Posterior vena cava (tissue), 2 donors: ENCODE results near the gene ELMO2. TPM values are rescaled to one million over a fixed set of nuclear protein-coding genes. Genes with fewer than 3 reads are reported as not detected.
"Not testable (repeated sequence)": the region's sequence is repeated elsewhere in the genome, so short reads cannot be mapped to it uniquely, and the experiment has no call there.

Source experiments
- DNase-seq: peaks from one replicate; pipeline ENCODE4 v3.0.0-alpha.2; 2020; ENCODE audit warnings: low spot score
- intact Hi-C, 2 donors: fragments of 100-400 bp; cut with DNase I; formaldehyde crosslinking; loops; one replicate each; pipeline versions ENCODE4 v1.14.1 to v1.14.2; 2022 to 2023
- total RNA-seq, 2 donors: library from RNA; stranded (reverse); fragmentation: NEBNext Ultra II Directional; extraction: Animal tissue kit (Norgen Biotek cat#: 25700); gene quantifications; one replicate each; pipeline ENCODE4 v1.2.1, GENCODE V29; 2021
- donor health status: DM: yes; HTN: yes; CAD: no.
- donor health status: DM: yes; HTN: yes; CAD: no.

ELMO2 gene
- total RNA-seq, 2 donors from 2014 or later = 43.6 to 48.9 TPM

DNA sequence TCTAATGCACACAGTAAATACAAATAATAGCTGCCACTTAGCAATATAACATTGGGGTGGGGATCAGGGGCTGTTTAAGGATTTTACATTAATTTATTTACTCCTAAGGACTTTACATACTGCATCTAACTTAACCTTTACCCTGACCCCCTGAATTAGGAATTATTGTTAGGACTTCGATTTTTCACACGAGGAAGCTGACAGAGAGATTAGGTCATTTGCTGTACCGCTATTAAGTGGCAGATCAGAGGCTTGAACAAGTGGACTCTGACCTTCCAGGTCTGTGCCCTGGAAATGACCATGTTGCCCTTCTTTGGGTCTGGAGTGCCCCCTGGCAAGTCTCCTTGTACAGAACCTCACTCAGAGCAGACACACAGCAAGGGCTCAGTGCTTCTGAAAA is 5.2 kb upstream of the ELMO2 start:
- intact Hi-C loops = no loop called here
- DNase-seq = no peak

DNA sequence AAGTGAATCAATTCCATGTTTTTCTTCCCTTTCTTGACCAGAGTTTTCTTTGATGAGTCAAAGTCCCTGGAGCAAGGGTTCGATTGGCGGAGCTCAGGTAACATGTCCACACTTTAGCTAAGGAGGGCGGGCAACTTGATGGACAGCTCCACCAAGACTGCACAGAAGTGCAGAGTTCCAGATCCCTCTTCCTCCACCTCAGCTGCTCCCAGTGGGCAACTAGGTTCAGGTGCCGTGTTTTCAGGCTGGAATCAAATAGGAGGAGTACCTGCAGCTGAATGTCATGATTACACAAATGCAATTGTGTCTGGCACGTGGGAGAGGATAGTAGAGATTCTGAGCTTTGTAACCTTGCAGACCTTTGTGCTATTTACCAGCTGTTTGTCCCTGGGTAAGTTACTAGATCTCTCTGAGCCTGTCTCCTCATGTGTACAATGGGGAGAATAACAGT is 1.9 kb upstream of the ELMO2 start:
- no peak for DNase-seq
- intact Hi-C loops = no loop called here

DNA sequence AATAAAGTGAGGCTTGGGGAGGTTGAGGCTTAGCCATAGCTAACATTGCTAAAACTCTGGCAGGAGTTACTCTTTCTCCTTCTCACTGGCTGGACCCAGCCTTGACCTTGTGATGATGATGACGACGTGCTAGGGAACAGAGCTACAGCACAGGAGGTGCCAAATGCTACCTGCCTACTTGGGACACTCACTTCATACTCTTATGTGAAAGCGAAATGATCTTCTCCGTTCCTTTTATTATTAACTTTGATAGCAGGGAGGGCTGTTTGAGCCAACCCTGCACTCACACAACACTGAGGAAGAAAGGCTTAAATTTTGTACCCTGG is 1.2 kb upstream of the ELMO2 start:
- intact Hi-C loops = no loop called here
- DNase-seq = no peak

DNA sequence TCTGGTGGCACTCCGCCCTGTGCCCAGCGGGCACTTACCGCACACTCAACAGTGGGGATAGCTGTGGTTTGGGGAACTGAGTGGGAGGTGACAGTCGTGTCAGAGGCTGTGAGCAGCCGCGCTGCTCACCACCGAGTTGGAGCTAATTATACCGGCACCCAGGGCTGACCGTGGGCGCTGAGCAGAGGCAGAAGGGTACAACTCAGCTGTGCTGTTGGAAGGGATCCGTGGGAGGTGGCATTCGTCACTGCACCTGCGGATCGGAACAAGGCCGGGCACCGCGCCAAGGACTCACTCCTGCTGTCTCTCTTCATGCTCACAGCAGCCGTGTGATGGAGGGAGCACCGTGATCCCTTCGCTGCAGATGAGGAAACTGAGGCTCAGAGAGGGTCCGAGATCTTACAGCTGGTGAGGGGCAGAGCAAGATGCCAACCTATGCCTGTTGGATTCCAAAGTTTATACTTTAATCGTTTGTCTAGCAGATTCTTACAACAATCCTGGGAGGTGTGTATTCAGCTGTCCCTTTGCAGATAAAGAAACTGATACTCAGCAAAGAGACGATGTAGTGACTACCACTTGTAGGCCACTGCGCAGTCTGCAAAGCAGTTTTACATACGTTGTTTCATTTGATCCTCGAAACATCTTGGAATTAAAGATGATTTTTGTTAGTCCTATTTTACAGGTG is 713 bp upstream of the ELMO2 start:
- intact Hi-C loops = no loop called here
- DNase-seq = peak; percentile 89

DNA sequence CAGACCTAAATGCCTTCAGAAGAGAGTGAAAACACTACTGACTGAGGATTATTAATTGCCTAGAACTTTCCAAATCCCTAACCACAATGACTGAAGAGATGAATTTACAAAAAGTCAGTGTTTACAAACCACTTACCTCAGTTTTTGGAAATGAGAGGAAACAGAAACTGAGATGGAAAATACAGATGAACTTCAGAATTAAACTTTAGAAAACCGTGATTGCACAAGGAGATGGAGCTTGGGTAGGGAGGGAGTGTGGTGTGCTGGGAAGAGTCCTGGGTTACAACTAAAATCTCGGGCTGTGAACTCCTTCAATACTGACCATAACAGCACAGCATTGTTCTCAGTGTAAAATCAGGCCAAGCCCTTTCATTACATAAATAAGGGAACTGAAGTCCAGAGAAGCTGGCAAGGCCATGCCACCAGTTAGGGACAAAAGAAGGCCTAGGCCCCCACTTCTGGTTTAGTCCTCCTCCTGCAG is 4.0 kb downstream of the ELMO2 start:
- intact Hi-C loops = no loop called here
- DNase-seq = no peak

DNA sequence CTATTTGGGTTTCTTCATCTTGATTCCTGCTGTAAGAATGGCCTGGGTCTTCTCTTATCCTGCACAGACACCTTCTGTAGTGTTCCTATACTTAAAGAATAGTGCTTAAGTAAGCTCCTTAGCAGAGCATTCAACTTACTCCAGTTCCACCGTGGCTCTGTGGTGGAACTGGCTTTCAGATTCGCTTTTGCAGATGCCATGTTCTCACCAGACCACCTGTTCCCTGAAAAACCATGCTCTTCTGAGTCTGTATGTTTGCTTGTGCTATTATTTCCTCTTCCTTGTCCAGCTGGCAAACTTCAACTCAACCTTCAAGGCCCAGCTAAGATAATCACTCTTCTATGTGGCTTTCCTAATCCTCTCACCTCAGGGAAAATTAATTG is 4.9 kb downstream of the ELMO2 start:
- no peak for DNase-seq
- intact Hi-C loops = no loop called here

DNA sequence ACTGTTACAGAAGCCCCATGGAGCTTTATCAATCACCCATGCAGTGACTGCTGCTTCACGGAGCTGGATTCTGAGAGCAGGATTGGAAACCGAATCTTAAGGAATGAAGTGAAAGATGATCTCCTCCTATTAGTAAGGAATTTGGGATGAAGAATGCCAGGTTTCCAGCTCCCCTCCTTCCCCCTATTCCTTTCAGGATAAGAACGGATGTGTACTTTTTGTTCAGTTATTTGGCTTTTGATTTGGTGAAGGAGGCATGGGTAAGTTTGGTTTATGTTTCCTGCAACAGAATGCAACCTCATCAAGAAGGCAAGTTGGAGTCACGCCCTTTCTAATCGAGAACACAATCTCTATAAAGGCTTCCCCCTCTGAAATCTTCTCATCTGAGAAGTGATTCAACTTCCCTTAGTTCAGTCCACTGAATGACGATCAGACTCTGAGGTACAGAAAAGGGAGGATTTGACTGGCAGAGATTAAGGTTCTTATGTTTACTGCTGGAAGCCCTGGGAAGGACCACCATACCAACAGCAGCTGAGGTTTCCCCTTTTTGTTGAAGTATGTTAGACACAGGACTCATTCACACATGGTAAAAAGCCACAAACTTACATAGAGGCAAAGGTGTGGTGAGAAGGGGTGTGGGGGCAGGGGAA is 5.5 kb downstream of the ELMO2 start:
- intact Hi-C loops = no loop called here
- no peak for DNase-seq

DNA sequence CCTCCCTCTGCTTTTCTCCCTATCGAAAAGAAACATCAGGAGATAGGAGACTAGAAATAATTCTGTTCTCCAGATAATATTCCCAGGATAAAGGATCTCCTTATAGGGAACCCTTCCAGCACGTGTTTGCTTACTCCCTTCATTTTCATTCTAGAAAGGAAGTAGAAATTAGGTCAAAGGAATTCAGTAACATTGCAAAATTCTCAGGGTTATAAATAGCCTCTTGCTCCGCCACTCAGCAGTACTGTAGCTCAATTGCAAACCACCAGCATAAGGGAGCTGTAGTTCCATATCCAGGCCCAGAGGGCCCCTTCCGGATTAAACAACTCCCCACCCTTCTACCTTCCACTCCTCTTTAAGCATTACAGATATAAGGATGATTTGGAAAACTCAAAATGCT is 6.2 kb downstream of the ELMO2 start:
- DNase-seq = no peak
- intact Hi-C loops = no loop called here

DNA sequence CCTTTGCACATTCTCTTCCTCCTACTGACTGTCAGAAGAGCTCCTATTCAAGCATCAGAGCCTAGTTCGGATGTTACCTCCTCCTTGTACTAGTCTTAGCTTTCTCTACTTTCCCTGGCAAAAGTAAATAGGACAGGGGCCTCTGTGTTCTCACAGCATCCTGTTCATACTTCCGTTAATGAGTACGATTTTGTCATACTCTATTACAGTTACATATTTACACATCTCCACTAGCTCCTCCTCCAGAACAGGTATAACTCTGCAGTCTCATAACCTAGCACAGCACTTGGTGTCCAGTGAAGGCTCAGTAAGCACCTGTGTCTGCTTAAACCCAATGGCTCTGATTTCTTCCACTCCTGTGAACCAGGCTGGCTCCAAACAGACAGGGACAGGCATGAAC is 7.0 kb downstream of the ELMO2 start:
- DNase-seq = no peak
- intact Hi-C loops = loop anchor here in 1 of 2 donors (10.0 kb wide), 1 partner anchor 1375 kb away; no protein-coding TSS in a partner anchor

DNA sequence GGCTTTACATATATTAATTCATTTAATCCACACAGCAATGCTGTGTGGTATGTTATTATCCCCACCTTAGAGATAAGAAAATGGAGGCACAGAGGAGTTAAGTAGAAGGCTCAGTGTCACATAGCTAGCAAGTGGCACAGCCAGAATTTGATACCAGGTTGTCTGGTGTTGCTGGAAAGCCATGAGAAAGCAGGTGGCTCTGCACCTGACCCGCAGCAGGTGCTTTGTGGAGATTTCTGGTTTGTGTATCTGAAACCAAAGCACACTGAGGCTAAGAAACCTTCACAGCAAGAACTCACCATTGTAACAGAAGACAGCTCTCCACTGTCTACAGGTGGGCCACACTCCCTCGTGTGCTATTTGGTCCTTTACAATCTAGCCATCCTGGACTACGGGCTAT is 7.5 kb downstream of the ELMO2 start:
- intact Hi-C loops = loop anchor here in 1 of 2 donors (10.0 kb wide), 1 partner anchor 1376 kb away; no protein-coding TSS in a partner anchor
- DNase-seq = no peak

DNA sequence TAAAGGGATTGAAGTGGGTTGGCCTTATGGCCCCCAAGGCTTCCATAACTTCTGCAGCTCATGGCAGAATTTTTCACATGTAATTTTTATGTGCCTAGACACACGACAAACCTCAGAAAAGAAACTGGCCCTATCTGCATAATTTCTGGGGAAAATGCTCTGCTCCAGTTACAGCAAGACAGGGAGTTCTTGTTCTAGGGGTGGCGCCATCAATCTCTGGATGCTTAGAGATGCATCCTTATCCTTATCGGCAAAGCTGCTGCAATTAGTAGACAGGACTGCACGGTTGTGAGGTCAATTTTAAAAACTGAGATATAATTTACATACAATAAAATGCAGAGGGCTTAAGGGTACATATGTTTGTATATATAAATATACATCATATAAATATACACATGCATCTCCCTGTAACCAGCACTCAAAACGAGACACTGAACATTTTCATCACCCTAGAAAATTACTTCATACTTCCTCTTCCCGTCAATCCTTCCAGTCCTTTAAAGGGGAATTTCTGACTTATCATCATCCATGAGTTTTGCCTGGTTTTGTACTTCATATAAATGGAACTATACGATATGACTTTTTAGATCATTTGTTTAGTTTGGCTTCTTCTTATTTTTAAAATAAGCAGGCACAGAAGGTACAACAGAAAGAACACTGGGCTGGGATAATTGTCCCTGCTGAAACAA is 10.2 kb downstream of the ELMO2 start:
- no peak for DNase-seq
- intact Hi-C loops = loop anchor here in 1 of 2 donors (10.0 kb wide), 1 partner anchor 1379 kb away; no protein-coding TSS in a partner anchor

DNA sequence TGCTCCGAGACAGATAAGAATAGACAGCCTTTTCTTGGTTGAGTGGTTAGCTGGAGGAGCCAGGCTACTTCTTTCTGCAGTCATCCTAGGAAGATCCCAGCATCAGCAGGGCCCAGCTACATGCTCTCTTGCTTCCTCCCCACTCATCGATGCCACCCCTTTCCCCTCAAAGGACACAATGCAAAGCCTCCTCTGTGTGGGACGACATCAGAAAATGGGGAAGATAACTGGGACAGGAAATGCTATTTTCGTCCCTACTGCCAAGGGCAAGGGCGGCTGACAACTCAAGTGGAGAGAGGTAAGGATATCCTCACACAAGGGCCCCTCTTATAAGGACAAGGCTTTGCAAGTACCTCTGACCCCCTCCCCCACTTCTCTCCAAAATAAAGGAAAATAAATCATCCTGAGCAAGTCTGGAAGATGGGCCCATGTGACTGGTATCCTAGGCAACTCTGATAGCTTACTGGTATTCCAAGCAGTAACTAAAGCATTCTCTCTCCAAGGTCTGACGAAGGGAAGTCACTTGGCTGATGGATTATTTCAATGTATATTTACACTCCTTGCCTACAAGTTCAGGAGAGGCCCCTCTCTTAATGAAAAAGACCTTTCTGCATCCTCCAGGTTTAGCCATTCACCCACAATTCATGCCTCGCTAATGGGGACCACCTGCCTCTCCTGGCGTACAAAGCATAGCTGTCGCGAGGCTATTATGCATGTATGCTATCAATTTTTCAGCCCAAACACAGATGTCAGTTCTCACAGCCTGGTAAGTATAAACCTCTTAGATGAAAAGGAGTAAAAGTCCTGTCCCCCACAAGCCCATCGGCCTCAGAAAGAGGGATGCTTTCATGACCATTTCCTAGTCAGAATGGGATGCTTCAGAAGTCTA is 11.3 kb downstream of the ELMO2 start:
- no peak for DNase-seq
- intact Hi-C loops = loop anchor here in 1 of 2 donors (10.0 kb wide), 1 partner anchor 1380 kb away; no protein-coding TSS in a partner anchor

DNA sequence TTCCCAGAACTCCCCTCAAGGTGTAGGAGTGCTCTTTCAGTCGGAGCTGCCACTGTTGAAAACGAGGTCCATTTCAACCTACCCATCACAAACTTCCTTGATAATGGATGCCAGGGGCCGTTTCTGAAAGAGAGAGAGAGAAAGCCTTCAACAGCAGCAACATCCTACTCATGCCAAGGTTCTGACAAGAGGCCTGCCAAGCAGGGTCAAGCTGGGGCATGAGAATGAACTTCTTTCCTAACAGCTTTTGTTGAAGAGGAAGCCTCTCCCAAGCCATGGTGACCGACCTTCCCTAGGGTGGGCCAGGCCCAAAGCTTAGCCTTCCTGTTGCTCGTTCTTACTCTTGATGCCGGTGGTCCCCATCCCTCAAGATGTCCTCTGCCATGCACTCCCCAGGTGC is 12.4 kb downstream of the ELMO2 start:
- intact Hi-C loops = loop anchor here in 1 of 2 donors (10.0 kb wide), 1 partner anchor 1381 kb away; no protein-coding TSS in a partner anchor
- no peak for DNase-seq

DNA sequence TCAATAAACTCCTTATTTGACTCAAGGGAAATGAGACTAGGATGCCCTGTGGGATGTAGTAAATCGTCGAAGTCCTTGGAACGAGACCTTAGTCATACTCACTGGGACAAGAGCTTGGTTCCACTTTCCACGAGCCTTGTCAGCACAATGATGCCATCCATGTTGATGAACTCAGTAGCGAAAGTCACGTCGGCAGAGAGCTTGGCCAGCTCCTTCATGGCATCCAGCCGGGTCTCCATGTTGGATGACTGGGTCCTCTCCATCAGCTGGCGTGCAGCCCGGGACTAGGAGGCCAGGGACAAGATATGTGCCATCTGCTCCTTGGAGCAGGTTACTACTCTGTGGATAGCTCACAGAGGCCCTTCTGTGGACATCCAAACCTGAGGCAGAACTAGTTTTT is 17.5 kb downstream of the ELMO2 start:
- DNase-seq = no peak
- intact Hi-C loops = no loop called here

DNA sequence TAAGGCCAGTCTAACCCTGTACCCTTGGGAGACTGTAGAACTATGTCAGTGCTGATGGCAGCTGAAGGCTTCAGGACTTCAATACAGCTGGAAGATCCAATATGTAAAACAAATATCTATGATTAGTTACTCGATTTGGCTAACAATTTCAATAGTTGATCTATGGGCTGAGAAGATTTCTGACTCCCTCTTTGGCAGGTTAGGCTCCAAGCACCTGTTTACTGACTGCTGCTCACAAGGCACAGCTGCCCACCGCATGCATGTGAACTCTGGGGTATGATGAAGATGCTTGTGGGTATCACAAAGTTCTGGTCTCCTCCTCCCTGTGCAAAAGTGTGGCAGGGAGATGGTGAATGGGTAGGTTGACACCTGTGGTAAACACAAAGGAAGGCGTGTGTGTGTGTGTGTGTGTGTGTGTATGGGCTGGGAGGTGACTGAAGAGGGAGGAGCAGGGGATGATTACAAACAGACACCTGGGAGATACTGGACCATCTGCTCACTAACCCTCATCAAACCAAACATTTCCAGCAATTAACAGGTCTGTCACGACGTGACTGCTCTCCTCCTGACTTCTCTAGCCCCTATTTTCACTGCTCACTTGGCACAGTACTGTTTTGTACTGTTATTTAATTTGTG is 18.1 kb downstream of the ELMO2 start:
- no peak for DNase-seq
- intact Hi-C loops = no loop called here

DNA sequence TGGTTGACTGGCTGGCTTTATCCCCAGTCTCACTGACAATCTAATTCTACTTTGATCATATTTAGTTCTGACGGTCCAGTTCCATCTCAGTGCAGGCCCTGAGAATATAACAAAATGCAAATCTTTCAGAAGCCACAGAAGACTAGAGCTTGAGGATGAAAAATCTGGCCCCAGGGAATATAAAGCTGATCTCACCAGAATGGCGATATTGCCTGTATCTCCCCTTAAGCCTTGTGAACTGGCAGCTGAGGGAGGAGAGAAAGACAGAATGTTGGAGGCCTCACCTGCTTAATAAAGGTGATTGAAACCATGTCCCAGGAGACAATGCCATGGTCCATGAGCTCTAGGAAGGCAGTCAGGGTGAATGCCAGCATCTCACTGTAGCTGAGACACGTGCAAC is 19.4 kb downstream of the ELMO2 start:
- intact Hi-C loops, DNase-seq: not testable (repeated sequence)

DNA sequence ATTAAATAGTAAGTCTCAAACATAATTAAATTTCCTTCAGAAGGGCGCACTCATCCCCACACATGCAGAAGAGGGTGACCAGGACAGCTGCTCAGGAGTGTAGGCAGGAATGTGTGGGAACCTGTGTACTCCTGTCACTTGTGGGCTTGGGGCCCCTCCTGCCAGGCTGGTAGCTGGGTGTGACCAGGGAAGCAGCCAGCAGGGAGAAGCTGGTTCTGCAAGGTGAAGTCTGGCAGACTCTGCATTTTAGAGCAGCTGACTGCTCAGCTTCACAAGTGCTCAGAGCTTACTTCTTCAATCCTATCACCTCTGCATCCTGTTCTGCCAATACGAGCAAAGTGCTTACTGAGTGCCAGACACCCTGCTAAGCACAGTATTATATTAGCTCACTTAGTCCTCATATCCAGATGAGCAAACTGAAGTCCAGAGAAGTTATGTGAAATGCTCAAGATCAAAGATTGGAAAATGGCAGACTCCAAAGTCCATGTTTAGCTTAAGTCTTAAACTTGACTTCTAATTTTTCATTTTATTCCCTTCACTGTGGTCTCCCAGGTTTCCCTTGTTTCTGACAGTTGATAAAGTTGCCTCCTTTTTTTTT is 27.9 kb downstream of the ELMO2 start:
- intact Hi-C loops = no loop called here
- DNase-seq = no peak

DNA sequence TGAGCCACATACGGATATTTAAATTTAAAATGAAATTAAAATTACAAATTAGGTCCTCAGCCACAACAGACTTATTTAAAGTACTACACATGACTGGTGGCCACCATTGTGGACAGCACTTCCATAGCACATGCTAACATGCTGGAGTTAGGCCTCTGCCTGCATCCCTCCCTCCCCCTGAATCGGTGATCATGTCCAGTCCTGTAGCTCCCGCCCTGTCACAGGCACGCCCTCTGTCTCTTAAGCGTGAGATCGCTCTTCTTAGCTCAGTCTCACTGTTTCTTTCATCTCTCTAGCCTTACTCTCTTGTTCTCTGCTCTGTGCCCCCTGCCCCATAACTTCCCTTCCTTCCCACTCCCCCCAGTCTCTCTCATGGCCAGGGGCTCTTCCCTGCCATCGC is 28.9 kb downstream of the ELMO2 start:
- no peak for DNase-seq
- intact Hi-C loops = no loop called here
